Esophagus squamous epithelium (tissue), 4 donors: ENCODE data around the gene RCE1.

Experiments used
- CTCF ChIP-seq, 6 experiments: fragments of 450-650 bp in 4 of 6; fragments of 200-600 bp in 2 of 6; sonication (generic) in 2 of 6; IDR thresholded peaks; one replicate each; pipeline ENCODE4 v1.5.1; 2016 to 2019; ENCODE audit warnings: antibody characterized with exemption in 6 of 6, mild to moderate bottlenecking in 4 of 6, moderate library complexity in 4 of 6
- POLR2A ChIP-seq, 4 donors: fragments of 450-650 bp; IDR thresholded peaks; one replicate each; pipeline ENCODE4 v1.6.1; 2017; ENCODE audit warnings: antibody characterized with exemption in 4 of 4, mild to moderate bottlenecking in 4 of 4, moderate library complexity in 3 of 4

- no peak for TF ChIP-seq POLR2A (IDR thresholded peaks at IDR 0.05)
- no peak for TF ChIP-seq CTCF (IDR thresholded peaks at IDR 0.05)
Observed at GRCh38 chr11:66879583-66879982, 36.3 kb downstream of the RCE1 start.
